Left colon (tissue), 2 donors: ENCODE results near the gene KLK4. TPM values are rescaled to one million over a fixed set of nuclear protein-coding genes. Genes with fewer than 3 reads are reported as not detected.
"Not testable (repeated sequence)": the region's sequence is repeated elsewhere in the genome, so short reads cannot be mapped to it uniquely, and the experiment has no call there.

Source experiments
- ATAC-seq: fragments of 200-7000 bp; cut with Tn5 transposase; one replicate; pipeline ENCODE4 v1.9.1; 2020; ENCODE audit warnings: mild to moderate bottlenecking, moderate library complexity
- DNase-seq, 2 donors: peaks; one replicate each; pipeline ENCODE4 v3.0.0-alpha.2; 2020
- intact Hi-C, 2 donors: fragments of 100-400 bp; cut with DNase I in 1 of 2; cut with micrococcal nuclease in 1 of 2; formaldehyde crosslinking; loops; one replicate each; pipeline versions ENCODE4 v1.11.2 to v1.14.0; 2022; cut with DNase I, micrococcal nuclease
- total RNA-seq, 2 donors: library from RNA; stranded (reverse); fragmentation: NEBNext Ultra II Directional; extraction: Animal tissue kit (Norgen Biotek cat#: 25700); gene quantifications; one replicate each; pipeline ENCODE4 v1.2.1, GENCODE V29; 2021
- donor health status: DM: no; HTN: no; CAD: no.
- donor health status: DM: yes; HTN: yes; CAD: no.

The KLK4 gene
- total RNA-seq, 2 donors from 2014 or later = 3.5 to 6.4 TPM

- DNase-seq (no peak), ATAC-seq (peak; percentile 31)
- intact Hi-C loops = no loop called here
Measured at GRCh38 chr19:50921426-50922316, 10.5 kb upstream of the KLK4 start.

GRCh38 chr19:50916069-50916468 is 4.9 kb upstream of the KLK4 start:
- ATAC-seq = no peak
- DNase-seq = no peak
- intact Hi-C loops = no loop called here

- intact Hi-C loops = no loop called here
- no peak for DNase-seq
- no peak for ATAC-seq
Measured at GRCh38 chr19:50912727-50913716, 1.8 kb upstream of the KLK4 start.

DNA sequence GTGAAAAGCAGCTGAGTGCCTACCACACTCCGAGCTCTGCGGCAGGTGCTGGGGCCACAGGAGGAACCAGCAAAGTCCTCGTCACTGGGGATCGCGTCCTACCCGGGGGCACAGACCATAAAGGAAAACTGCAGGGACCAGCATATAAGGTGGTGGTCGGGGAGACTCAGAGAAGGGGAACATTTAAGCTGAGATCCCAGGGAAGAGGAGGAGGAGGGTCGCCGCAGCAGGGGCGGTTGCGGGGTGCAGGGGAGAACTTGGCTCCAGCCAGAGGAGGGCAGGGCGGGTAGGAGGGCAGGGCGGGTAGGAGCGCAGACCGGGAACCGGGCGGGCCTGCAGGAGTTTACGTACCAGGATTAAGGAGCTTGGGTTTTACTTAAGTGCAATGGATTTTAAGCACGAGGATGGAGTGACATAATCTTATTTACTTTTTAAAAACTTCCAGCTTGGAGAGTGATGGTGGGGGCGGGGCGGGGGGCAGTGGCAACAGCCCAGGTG is 956 bp upstream of the KLK4 start:
- DNase-seq = no peak
- intact Hi-C loops = no loop called here
- no peak for ATAC-seq

- DNase-seq (no peak), ATAC-seq (no peak)
- intact Hi-C loops = no loop called here
Measured at GRCh38 chr19:50910722-50911121, 473 bp downstream of the KLK4 start.

GRCh38 chr19:50909240-50910070 is 1.7 kb downstream of the KLK4 start:
- intact Hi-C loops = no loop called here
- DNase-seq (peak; percentile 76 to 81), ATAC-seq (peak; percentile 97)

DNA sequence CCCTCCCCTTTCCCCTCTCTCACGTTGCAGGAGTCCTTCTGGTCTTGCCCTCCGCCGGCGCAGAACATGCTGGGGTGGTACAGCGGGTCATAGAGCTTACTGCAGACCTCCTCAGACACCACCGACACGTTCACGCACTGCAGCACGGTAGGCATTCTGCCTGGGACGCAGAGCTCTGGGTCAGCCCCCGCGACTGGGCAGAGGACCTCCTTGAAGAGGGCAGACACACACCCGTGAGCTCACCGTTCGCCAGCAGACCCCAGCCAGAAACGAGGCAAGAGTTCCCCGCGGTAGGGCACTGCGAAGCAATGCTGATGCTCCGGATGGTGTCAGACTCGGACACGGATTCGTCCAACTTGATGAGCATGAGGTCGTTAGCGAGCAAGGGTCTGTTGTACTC is 2.9 kb downstream of the KLK4 start:
- ATAC-seq (no peak), DNase-seq (no peak)
- intact Hi-C loops = no loop called here

- DNase-seq = peak in 1 of 2 donors; percentile 53
- intact Hi-C loops = no loop called here
- ATAC-seq = no peak
Measured at GRCh38 chr19:50906217-50906616, 5.0 kb downstream of the KLK4 start.

DNA sequence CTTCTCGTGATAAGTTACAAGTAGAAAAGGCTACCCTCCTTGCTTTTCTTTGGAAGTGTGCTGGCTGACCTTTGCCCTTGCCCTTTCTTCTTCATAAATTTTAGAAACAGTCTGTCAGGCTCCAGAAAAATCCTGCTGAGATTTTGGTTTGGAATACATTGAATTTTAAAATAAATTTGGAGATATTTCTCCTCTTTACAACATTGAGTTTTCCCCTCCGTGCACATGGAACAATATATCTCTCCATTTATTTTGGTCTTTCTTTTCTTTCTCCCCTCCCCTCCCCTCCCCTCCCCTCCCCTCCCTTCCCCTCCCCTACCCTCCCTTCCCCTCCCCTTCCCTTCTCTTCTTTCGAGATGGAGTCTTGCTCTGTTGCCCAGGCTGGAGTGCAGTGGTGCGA is 8.6 kb downstream of the KLK4 start:
- ATAC-seq (no peak), DNase-seq (no peak)
- intact Hi-C loops = no loop called here

GRCh38 chr19:50899569-50899968 is 11.6 kb downstream of the KLK4 start:
- ATAC-seq (no peak), DNase-seq (no peak)
- intact Hi-C loops = no loop called here

DNA sequence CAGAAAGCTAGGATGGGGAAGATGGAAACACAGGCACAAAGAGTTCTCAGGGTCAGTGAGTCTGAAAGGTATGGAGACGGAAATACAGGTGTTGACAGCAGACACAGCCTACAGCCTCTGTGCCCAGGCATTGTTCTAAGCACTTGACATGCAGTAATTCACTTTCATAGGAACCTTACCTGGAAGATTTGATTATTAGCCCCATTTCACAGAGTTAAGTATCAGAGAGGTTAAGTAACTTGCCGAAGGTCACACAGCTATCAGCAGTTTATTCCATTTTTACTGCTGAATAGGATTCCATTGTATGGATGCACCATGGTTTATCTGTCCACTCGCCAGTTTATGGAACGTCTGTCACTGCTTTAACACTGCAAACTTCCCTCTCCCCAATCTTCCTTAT is 13.2 kb downstream of the KLK4 start:
- ATAC-seq (no peak), DNase-seq (no peak)
- intact Hi-C loops = no loop called here

GRCh38 chr19:50897612-50898011 is 13.6 kb downstream of the KLK4 start:
- intact Hi-C loops = no loop called here
- ATAC-seq = no peak
- no peak for DNase-seq

GRCh38 chr19:50897191-50897607 is 14.0 kb downstream of the KLK4 start:
- DNase-seq = no peak
- intact Hi-C loops = no loop called here
- ATAC-seq = no peak

DNA sequence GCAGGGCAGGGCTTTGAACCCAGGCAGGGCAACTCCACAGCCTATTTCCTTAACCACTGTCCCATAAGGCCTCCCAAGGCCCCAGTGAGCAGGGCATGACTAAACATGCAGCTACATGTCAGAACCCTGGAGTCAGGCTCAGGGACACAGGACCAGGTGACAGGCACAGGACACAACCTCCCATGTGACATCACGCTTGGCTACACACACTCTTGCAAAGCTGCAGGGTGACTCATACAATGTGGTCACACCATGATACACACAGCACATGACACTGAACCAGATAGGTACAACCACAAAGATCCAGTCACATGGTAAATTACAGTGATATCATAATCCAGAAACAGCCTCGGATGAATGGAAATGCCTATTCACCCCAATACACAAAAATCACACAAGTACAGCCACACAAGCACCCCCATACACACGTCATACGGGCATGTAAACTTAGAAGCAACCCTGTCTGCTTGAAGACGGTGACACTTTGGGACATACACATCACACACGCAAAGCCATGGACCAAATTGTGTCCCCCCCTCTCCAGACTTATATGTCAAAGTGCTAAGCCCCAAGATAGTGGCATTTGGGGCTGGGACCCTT is 14.5 kb downstream of the KLK4 start:
- intact Hi-C loops = no loop called here
- ATAC-seq = peak; percentile 33
- no peak for DNase-seq

DNA sequence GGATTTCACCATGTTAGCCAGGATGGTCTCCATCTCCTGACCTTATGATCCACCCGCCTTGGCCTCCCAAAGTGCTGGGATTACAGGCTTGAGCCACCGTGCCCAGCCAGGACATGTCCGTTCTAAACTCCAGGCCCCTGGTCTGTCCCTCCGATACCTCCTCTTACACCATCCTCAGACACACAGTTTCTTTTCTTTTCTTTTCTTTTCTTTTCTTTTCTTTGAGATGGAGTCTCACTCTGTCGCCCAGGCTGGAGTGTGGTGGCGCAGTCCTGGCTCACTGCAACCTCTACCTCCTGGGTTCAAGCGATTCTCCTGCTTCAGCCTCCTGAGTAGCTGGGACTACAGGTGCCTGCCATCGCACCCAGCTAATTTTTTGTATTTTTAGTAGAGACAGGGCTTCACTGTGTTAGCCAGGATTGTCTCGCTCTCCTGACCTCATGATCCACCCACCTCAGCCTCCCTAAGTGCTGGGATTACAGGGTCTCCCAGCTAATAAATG is 15.1 kb downstream of the KLK4 start:
- intact Hi-C loops, ATAC-seq: not testable (repeated sequence)

GRCh38 chr19:50894478-50895356 is 16.5 kb downstream of the KLK4 start:
- no peak for DNase-seq
- intact Hi-C loops = no loop called here
- no peak for ATAC-seq

More for the DNA sequence above, 15.1 kb downstream of the KLK4 start:
- not testable (repeated sequence) for DNase-seq

GRCh38 chr19:50893047-50893736 is 18.0 kb downstream of the KLK4 start:
- ATAC-seq = no peak
- no peak for DNase-seq
- intact Hi-C loops = no loop called here
